ENCODE results near the gene MRPL42. TPM values are rescaled to one million over a fixed set of nuclear protein-coding genes. Genes with fewer than 3 reads are reported as not detected.

Gene MRPL42
- total and polyA plus RNA-seq, 2 of the 4 experiments (the other 2 are of a cell fraction): 64.2 to 90.7 TPM

DNA sequence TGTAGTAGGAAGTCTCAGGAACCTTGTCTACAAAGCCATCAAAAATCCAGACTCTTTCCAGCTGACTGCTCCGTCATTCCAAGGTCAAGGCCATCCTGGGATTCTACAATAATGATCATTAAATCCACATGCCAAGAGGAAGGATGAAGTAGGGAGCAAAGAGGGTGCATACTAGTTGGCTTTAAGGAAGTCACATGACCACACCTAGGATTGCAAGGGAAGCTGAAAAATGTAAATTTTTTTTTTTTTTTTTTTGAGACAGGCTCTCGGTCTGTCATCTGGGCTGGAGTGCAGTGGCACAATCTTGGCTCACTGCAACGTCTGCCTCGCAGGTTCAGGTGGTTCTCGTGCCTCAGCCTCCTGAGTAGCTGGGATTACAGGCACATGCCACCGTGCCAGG lies 7.3 kb upstream of the MRPL42 start:
- DNase-seq: no peak
- no peak for TF ChIP-seq BHLHE40 (IDR thresholded peaks at IDR 0.05; ENCODE audit: low read depth, low read length)
- TF ChIP-seq NFE2L2 (IDR thresholded peaks at IDR 0.05; ENCODE audit: low read depth, low read length): no peak
- no peak for TF ChIP-seq SMC3 (IDR thresholded peaks at IDR 0.05; ENCODE audit: low read depth, low read length)
- no peak for TF ChIP-seq MAFK (IDR thresholded peaks at IDR 0.05; ENCODE audit: low read depth, low read length)
- TF ChIP-seq, protein P1, sequence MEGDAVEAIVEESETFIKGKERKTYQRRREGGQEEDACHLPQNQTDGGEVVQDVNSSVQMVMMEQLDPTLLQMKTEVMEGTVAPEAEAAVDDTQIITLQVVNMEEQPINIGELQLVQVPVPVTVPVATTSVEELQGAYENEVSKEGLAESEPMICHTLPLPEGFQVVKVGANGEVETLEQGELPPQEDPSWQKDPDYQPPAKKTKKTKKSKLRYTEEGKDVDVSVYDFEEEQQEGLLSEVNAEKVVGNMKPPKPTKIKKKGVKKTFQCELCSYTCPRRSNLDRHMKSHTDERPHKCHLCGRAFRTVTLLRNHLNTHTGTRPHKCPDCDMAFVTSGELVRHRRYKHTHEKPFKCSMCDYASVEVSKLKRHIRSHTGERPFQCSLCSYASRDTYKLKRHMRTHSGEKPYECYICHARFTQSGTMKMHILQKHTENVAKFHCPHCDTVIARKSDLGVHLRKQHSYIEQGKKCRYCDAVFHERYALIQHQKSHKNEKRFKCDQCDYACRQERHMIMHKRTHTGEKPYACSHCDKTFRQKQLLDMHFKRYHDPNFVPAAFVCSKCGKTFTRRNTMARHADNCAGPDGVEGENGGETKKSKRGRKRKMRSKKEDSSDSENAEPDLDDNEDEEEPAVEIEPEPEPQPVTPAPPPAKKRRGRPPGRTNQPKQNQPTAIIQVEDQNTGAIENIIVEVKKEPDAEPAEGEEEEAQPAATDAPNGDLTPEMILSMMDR (conservative IDR thresholded peaks at IDR 0.05; ENCODE audit: low read depth, low read length): no peak
- no peak for TF ChIP-seq POLR2A (IDR thresholded peaks at IDR 0.05; ENCODE audit: low read depth, low read length)
- TF ChIP-seq USF2 (IDR thresholded peaks at IDR 0.05; ENCODE audit: low read depth, low read length): no peak
- TF ChIP-seq CHD1 (IDR thresholded peaks at IDR 0.05; ENCODE audit: low read depth, low read length): no peak
- no peak for TF ChIP-seq MAZ (IDR thresholded peaks at IDR 0.05; ENCODE audit: borderline replicate concordance, low read depth, low read length)
- TF ChIP-seq FOS (IDR thresholded peaks at IDR 0.05; ENCODE audit: low read depth, low read length): no peak
- TF ChIP-seq RAD21 (IDR thresholded peaks at IDR 0.05; ENCODE audit: low read length): no peak
- no peak for TF ChIP-seq RCOR1 (IDR thresholded peaks at IDR 0.05; ENCODE audit: insufficient replicate concordance, low read length)
- TF ChIP-seq MXI1 (IDR thresholded peaks at IDR 0.05; ENCODE audit: borderline replicate concordance, low read depth, low read length): no peak
- TF ChIP-seq, protein P2, sequence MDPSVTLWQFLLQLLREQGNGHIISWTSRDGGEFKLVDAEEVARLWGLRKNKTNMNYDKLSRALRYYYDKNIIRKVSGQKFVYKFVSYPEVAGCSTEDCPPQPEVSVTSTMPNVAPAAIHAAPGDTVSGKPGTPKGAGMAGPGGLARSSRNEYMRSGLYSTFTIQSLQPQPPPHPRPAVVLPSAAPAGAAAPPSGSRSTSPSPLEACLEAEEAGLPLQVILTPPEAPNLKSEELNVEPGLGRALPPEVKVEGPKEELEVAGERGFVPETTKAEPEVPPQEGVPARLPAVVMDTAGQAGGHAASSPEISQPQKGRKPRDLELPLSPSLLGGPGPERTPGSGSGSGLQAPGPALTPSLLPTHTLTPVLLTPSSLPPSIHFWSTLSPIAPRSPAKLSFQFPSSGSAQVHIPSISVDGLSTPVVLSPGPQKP (IDR thresholded peaks at IDR 0.05; ENCODE audit: borderline replicate concordance, low read depth, low read length): no peak
- no peak for TF ChIP-seq RFX5 (IDR thresholded peaks at IDR 0.05; ENCODE audit: low read depth, low read length)
- TF ChIP-seq CEBPB (IDR thresholded peaks at IDR 0.05; ENCODE audit: low read depth, low read length): no peak
- Histone ChIP-seq H4K5ac (ENCODE audit: low read depth, low read length) (no peak overlapping the region), H2AK9ac (replicated peaks; ENCODE audit: low read depth, low read length, poor library complexity) (no peak overlapping the region), H3K23ac (ENCODE audit: low read depth, low read length) (no peak overlapping the region), H3K9me1 (ENCODE audit: insufficient read depth, low read length) (no peaks in the 10 kb centered on the region), H4K20me1 (ENCODE audit: insufficient read depth, low read length) (no peaks in the 10 kb centered on the region; the same call in 1 of the 2 replicates), H3K18ac (ENCODE audit: low read depth, low read length) (no peak overlapping the region), H3K36me3 (ENCODE audit: control insufficient read depth, insufficient read depth, low read length) (no peaks in the 10 kb centered on the region), H4K91ac (ENCODE audit: insufficient read depth, low read depth, low read length) (no peak overlapping the region), H4K8ac (ENCODE audit: low read depth in 2 of 2, low read length in 2 of 2) (no peak overlapping the region), H3K14ac (replicated peaks; ENCODE audit: low read depth, low read length) (no peak overlapping the region), H3K79me1 (ENCODE audit: low read depth in 1 of 2, low read length in 2 of 2) (no peaks in the 10 kb centered on the region), H2AK5ac (ENCODE audit: low read depth, low read length) (no peak overlapping the region), H2AFZ (replicated peaks; ENCODE audit: low read length, poor library complexity) (no peak overlapping the region), H3K4ac (ENCODE audit: low read depth, low read length) (no peak overlapping the region), H2BK120ac (ENCODE audit: low read depth, low read length) (no peak overlapping the region), H3K27ac (ENCODE audit: insufficient read depth, low read length) (no peak overlapping the region), H3K4me3 (ENCODE audit: insufficient read depth, low read depth, low read length) (no peak overlapping the region), H2BK15ac (ENCODE audit: low read depth, low read length) (no peak overlapping the region), H3K9ac (ENCODE audit: low read depth, low read length) (no peak overlapping the region), H2BK20ac (ENCODE audit: low read depth, low read length) (no peak overlapping the region), H3K4me1 (ENCODE audit: control insufficient read depth, insufficient read depth, low read length) (no peaks in the 10 kb centered on the region), H2BK5ac (ENCODE audit: low read depth, low read length, poor library complexity, severe bottlenecking) (no peak overlapping the region), H3K9me3 (ENCODE audit: control insufficient read depth, insufficient read depth, low read length) (no peaks in the 10 kb centered on the region), H3K27me3 (ENCODE audit: control insufficient read depth, insufficient read depth, low read length) (no peaks in the 10 kb centered on the region), H3K56ac (ENCODE audit: extremely low read depth, insufficient read depth, low read length) (no peak overlapping the region), H3K4me2 (ENCODE audit: low read depth, low read length) (no peak overlapping the region)
- intact Hi-C loops (cut with micrococcal nuclease): no loop called here
- CTCF ChIA-PET: interaction anchor here (0.7 to 1.0 kb wide), 3 partner anchors 10 to 736 kb away, joined by 3 to 10 read pairs (median 7); no protein-coding TSS in a partner anchor
- ATAC-seq (ENCODE audit: low read depth): no peak
- BruUV-seq (replicated peaks): no TSS peak
- WGBS, 2 experiments (ENCODE audit: extremely low coverage in 2 of 2, insufficient read length in 1 of 2): 60% methylated on average over 3 of the region's 6 CpGs; no CpG with 5 or more reads in 1 of the 2 experiments
- in situ Hi-C loops (cut with MboI; ENCODE audit: low sequenced_read_pairs): no loop called here
- POLR2A ChIA-PET (ENCODE audit: unreplicated experiment): no interaction called here
- dilution Hi-C loops (cut with HindIII; ENCODE audit: low sequenced_read_pairs, unreplicated experiment): no loop called here
